Renal pelvis (tissue), 4 donors: Measurements from ENCODE around the gene MAD2L1BP. TPM values are rescaled to one million over a fixed set of nuclear protein-coding genes. Genes with fewer than 3 reads are reported as not detected.

ENCODE experiments used
- DNase-seq: peaks from one replicate; pipeline ENCODE4 v3.0.0-alpha.2; 2013
- polyA plus RNA-seq, 3 donors: library from polyadenylated mRNA; unstranded; fragments of 120-200 nt; gene quantifications; one replicate each; pipeline ENCODE4 v1.2.1, GENCODE V29; 2013; ENCODE audit not compliant: insufficient read length in 3 of 3

Gene MAD2L1BP
- polyA plus RNA-seq, 3 donors, result 25.9 to 30.3 (median 26.0) TPM

- DNase-seq, result no peak
Measured at GRCh38 chr6:43679057-43679456, 43.4 kb downstream of the MAD2L1BP start.

- DNase-seq, result no peak
Measured at GRCh38 chr6:43680308-43681200, 44.9 kb downstream of the MAD2L1BP start.

DNA sequence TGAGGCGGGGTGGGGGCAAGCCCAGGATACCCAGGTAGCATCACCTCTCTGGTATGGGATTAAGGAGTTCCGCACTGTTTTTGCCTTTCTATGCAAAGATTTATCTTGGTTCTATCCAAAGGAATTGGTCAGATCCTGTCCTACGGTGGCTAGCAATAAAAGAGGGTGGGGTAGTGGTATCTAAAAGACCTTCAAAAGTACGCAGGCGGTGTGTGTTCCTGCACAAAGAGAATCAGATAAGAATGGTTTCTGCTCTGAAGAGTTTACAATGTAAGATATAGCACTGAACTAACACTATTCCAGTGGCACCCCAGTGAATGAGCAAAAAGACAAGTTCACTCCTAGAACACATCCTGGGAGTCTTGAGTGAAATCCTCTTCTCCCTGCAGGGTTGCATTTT, 45.7 kb downstream of the MAD2L1BP start:
- DNase-seq, result no peak

- DNase-seq, result no peak
Measured at GRCh38 chr6:43682724-43683429, 47.2 kb downstream of the MAD2L1BP start.

DNA sequence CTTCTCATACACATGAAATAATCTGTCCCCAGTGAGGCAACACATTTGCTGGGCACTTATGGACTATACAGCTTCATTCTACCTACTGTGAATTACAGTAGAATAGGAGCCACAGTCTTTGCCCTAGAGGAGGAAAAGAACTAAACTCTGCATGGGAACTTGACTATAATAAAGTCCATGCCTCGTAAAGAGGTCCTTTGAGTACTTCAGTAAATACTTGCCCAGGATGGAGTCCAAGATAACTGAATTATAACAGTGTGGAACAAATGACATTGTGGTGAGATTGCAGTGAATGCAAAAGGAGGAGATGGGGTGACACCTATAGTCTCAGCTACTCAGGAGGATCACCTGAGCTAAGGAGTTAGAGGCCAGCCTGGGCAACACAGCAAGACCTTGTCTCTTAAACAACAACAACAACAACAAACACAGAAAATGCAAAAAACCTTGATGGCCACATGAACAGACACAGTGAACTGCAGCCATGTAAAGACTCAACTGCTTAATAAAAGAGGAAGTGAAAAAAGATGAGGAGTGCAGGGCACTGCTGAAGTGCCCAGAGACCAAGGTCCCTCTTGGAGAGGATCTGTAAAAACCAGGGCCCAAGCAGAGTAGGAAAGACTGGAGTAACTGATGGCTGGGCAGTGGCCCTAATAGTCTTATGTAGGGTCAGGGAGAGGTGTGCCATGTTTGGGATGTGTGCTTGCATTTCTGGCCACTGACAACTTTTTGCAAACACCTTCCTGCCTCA, 48.2 kb downstream of the MAD2L1BP start:
- DNase-seq, result no peak

GRCh38 chr6:43687079-43687436, 51.4 kb downstream of the MAD2L1BP start:
- DNase-seq, result no peak

DNA sequence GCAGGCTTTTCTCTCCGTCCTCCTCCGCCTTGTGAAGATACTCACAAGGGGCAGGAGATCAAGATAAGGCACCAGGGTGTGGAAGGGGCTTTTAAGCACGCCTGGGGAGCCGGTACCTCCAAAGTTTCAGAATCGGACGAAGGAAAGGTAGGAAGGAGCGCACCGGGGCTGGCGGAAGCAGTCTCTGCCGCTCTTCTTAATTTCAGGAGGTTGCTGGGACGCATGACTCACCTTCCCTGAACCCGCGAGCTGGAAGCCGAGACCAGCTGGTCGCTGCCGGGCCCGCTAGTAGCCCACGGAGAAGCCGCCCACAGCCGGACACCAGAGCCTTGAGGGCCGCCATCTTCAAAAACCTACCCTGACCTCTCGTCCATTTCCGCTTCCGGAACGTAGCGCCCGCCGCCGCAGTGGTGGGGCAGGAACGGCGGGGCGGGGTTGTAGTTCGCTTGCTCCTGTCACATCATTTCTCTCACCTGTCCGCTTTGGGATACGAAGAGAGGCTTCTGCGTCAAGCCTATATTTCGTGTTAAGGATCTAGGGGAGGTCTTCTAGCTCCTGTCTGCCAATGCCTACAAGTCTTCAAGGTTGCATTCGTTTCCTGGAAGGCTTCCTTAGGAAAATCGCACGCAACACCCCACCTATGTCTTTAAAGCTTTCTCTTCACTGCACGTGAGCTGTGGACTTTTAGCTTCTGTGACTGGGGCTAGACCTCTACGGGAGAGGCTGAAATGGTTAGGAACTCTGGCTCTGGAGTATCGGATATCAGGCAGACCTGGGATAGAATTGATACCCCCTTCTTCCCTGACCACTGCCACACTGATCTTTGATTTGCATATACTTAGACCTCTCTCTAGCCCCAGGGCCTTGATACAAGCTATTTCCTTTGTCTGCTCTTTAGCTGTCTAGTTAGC, 52.1 kb downstream of the MAD2L1BP start, which contains the start of gene MRPS18A:
Gene MRPS18A (minus strand): TSS at position 355 of the 911 bp plus-strand sequence. CDS start 12 bp downstream, at position 343.
- no peak for DNase-seq

- DNase-seq, result no peak
Measured at GRCh38 chr6:43689421-43689820, 53.8 kb downstream of the MAD2L1BP start.

Other genes starting within 250 kb of the MAD2L1BP start
- 10 to 100 TPM; 22.9 to 30.4 (median 28.9) TPM for gene ABCC10, start 208.3 kb upstream of the MAD2L1BP start, polyA plus RNA-seq
- 1 to 10 TPM; 1.5 to 1.6 (median 1.6) TPM for gene DLK2, start 180.3 kb upstream of the MAD2L1BP start, polyA plus RNA-seq
- gene TJAP1, start 158.3 kb upstream of the MAD2L1BP start, polyA plus RNA-seq, result 10 to 100 TPM; 35.1 to 46.0 (median 45.1) TPM
- 1 to 10 TPM; 1.2 to 1.6 (median 1.4) TPM for gene LRRC73, start 125.5 kb upstream of the MAD2L1BP start, polyA plus RNA-seq
- 100 to 1,000 TPM; 140 to 164 (median 148) TPM for gene YIPF3, start 118.9 kb upstream of the MAD2L1BP start, polyA plus RNA-seq
- gene POLR1C, start 118.8 kb upstream of the MAD2L1BP start, polyA plus RNA-seq, result 10 to 100 TPM; 39.8 to 43.8 (median 42.9) TPM
- gene XPO5, start 59.8 kb upstream of the MAD2L1BP start, polyA plus RNA-seq, result 10 to 100 TPM; 44.3 to 65.3 (median 60.6) TPM
- gene POLH, start 59.7 kb upstream of the MAD2L1BP start, polyA plus RNA-seq, result 10 to 100 TPM; 18.6 to 29.0 (median 19.6) TPM
- 10 to 100 TPM; 47.4 to 67.8 (median 65.4) TPM for gene GTPBP2, start 6.6 kb upstream of the MAD2L1BP start, polyA plus RNA-seq
- 1 to 10 TPM; 1.6 to 1.9 (median 1.8) TPM for gene RSPH9, start 9.2 kb downstream of the MAD2L1BP start, polyA plus RNA-seq
- gene MRPS18A, start 52.0 kb downstream of the MAD2L1BP start, polyA plus RNA-seq, result 10 to 100 TPM; 47.2 to 51.4 (median 50.9) TPM
- 100 to 1,000 TPM; 276 to 405 (median 349) TPM for gene VEGFA, start 134.4 kb downstream of the MAD2L1BP start, polyA plus RNA-seq